ENCODE data around the gene SULT6B1.
"Not testable (repeated sequence)": the region's sequence is repeated elsewhere in the genome, so short reads cannot be mapped to it uniquely, and the experiment has no call there.

- not testable (repeated sequence) for TF ChIP-seq RFX5 (IDR thresholded peaks at IDR 0.05; ENCODE audit: low read depth, low read length); NFE2L2 (IDR thresholded peaks at IDR 0.05; ENCODE audit: low read depth, low read length); USF2 (IDR thresholded peaks at IDR 0.05; ENCODE audit: low read depth, low read length); POLR2A (IDR thresholded peaks at IDR 0.05; ENCODE audit: low read depth, low read length); CHD1 (IDR thresholded peaks at IDR 0.05; ENCODE audit: low read depth, low read length); RCOR1 (IDR thresholded peaks at IDR 0.05; ENCODE audit: insufficient replicate concordance, low read length)
- TF ChIP-seq, protein P1, sequence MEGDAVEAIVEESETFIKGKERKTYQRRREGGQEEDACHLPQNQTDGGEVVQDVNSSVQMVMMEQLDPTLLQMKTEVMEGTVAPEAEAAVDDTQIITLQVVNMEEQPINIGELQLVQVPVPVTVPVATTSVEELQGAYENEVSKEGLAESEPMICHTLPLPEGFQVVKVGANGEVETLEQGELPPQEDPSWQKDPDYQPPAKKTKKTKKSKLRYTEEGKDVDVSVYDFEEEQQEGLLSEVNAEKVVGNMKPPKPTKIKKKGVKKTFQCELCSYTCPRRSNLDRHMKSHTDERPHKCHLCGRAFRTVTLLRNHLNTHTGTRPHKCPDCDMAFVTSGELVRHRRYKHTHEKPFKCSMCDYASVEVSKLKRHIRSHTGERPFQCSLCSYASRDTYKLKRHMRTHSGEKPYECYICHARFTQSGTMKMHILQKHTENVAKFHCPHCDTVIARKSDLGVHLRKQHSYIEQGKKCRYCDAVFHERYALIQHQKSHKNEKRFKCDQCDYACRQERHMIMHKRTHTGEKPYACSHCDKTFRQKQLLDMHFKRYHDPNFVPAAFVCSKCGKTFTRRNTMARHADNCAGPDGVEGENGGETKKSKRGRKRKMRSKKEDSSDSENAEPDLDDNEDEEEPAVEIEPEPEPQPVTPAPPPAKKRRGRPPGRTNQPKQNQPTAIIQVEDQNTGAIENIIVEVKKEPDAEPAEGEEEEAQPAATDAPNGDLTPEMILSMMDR (conservative IDR thresholded peaks at IDR 0.05; ENCODE audit: low read depth, low read length) = not testable (repeated sequence)
Observed at GRCh38 chr2:37206760-37207159, 18.3 kb upstream of the SULT6B1 start.

All from IMR-90 (cell line).